Fibroblast of upper back skin (primary cell): ENCODE results near the gene THSD4.
"Not testable (repeated sequence)": the region's sequence is repeated elsewhere in the genome, so short reads cannot be mapped to it uniquely, and the experiment has no call there.

Experiments
- DNase-seq: peaks from one replicate; pipeline ENCODE4 v3.0.0-alpha.2; 2013

THSD4 gene

DNA sequence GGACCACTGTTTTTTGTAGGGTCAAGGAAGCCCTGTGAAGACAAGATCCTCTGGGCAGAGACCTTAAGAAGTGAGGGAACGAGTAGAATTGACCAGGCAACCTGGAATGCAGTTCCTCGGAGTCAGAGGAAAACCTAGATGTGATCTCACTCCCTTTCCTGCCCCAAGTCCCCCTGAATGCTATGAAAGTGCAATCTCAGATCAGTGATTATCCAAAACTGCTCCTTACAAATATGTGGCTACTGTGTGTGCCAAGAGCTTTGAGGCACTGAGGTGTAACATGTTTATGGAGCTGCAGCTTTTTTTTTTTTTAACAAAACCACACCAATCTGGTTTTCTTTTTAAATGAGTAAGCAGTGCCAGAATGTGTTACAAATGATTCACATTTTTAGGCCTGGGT lies 35.8 kb downstream of the THSD4 start:
- DNase-seq: peak; percentile 71

DNA sequence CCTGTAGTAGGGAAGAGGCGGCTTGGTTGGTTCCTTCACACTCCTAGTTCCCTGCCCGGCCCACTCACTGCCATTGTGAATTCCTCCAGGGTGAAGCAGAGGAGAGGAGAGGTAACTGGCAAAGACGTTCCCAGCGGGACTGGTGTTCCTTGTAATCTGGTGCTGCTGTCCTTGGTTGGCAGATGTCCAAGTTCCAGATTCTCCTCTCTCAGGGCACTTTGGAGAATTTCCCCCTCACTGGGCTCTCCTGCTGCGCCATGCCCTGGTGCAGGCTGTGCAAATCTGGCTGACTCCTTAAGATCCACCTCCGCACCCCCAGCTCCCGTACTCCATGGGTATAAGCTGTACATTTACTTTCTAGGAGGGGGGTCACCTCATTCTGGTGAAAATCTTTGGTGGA lies 37.3 kb downstream of the THSD4 start:
- DNase-seq: no peak

DNA sequence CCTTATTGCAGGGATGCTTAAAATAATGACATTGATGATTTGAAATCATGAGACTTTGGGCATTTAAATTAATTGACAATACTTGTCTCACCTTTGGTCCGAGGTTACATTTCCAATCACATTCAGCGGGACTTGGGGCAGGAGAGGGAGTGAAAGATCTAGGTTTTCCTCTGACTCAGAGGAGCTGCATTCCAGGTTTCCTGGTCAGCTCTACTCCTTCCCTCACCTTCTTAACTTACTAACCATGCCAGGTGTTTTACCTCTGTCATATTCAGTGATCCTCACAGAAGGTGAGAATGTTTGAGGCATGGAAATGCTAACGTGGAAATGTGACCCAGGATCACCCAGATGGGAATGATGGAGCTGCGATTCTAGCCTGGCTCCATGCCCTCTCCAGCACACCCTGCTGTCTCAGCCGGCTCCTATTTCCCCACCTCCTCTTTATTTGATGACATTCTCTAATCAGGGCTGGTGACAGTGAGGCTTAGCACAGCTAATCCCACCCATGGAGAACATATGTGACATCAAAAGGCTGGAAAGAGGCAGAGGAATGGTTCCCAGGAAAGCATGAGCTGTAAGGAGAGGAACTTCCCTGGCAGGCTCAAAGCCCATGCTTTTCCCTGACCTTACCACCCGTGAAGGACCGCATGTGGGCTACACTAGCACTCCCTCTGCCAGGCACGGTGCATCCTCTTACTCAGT lies 38.7 kb downstream of the THSD4 start:
- peak; percentile 40 for DNase-seq

DNA sequence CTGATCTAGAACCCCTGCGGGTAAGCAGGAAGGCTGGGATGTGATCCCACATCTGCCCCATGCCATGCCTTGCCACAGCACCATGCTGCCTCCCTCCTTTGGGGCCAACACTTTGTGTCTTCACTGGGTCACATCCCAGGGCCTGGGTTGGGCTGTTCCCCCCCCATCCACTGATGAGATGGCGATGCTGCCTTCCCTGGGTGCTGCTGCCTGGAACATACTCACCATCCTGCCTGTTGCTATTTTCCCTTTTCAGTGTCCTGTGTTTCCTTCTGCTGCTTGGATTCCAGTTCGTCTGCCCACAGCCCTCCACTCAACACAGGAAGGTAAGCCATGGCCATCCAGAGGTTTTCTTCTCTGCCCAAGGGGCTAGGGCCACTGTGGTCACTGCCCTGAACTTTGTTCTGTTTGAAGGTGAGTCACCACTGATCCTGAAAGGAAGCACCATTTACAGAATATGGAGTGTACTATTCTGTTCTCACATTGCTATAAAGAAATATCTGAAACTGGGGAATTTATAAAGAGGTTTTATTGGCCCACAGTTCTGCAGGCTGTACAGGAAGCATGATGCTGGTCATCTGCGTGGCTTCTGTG lies 39.4 kb downstream of the THSD4 start:
- DNase-seq: no peak

DNA sequence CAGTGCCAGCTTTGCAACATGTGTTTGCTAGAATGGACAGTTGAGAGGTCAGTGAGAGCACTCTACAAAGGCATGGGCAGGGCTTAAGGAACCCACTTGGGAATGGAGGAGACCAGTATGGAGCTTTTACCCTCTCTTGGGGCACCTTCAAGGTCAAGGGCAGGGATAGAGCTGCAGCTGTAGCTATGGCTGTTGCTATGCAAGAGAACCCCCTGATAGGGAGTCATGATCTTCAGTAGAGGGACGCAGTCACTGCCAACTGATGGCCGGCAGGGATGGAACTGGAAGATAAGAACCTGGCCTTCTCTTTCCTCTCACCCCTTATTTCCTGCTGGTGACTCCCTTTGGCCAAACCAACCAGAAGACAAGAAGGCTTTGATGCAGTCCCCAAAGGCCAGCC lies 40.3 kb downstream of the THSD4 start:
- no peak for DNase-seq

DNA sequence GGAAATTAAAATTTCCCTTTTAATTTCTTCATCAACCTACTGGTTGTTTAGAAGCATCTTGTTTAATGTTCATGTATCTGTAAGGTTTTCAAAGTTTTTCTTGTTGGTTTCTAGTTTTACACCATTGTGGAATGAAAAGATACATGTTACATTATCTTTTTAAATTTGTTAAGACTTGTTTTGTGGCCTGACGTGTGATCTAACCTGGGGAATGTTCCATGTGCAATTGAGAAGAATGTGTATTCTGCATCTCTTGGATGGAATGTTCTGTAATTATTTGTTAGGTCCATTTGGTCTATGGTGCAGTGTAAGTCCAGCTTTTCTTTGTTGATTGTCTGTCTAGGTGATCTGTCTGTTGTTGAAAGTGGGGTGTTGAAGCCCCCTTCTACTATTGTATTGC lies 45.7 kb downstream of the THSD4 start:
- DNase-seq: no peak

DNA sequence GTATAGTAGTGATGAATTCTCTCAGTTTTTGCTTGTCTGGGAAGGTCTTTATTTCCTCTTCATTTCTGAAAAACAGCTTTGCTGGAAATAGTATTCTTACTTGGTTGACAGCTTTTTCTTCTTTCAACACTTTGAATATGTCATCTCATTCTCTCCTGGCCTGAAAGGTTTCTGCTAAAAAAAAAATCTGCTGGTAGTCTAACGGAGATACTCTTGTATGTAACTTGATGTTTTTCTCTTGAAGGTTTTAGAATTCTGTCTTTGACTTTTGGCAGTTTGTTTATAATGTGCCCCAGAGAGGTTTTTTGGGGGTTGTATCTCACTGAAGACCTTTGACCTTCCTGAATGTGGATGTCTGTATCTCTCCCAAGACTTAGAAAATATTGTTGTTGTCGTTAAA lies 47.0 kb downstream of the THSD4 start:
- DNase-seq: no peak

DNA sequence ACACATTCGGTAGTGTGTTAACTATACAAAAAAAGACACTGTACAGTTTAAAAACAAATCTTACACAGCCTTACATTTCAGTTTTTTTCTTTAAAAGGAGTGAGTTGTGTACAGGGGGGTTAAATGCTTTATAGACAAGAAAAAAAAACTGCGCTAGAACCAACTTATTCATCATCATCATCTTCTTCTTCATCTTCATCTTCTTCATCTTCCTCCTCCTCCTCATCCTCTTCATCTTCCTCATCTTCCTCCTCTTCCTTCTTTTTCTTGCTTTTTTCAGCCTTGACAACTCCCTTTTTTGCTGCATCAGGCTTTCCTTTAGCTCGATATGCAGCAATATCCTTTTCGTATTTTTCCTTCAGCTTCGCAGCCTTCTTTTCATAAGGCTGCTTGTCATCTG lies 49.3 kb downstream of the THSD4 start:
- DNase-seq: not testable (repeated sequence)

DNA sequence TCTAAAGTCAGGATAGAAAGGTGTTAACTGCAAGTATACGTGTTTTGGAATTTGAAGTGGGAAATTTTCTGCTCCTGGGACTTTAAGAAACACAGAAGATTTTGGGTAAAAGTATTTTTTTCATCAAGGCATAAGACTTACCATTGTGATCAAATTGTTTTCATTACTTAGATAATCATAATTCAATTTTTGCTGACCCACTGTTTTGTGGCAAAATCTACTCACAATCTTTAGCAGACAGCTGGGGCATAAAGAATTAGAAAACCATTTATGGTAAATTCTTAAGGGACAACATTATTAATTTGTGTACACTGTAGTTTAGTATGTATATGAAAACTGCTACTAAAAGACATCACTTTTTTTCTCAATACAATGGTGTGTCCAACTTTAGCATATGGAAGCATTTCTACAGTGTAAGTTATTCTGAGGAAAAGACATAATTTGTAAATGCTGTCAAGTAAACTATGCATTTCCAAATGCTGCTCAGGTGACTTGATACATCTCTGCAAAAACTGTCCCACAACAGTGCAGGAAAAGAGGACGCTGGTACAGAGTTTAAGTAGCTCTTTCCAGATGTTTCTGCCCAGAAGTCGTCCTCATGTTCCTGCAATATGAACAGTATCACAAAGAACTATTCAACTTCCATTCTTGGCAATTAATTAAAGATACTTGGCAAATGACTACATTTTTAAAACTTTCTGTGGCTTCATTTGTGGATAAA lies 52.3 kb downstream of the THSD4 start:
- DNase-seq: no peak

DNA sequence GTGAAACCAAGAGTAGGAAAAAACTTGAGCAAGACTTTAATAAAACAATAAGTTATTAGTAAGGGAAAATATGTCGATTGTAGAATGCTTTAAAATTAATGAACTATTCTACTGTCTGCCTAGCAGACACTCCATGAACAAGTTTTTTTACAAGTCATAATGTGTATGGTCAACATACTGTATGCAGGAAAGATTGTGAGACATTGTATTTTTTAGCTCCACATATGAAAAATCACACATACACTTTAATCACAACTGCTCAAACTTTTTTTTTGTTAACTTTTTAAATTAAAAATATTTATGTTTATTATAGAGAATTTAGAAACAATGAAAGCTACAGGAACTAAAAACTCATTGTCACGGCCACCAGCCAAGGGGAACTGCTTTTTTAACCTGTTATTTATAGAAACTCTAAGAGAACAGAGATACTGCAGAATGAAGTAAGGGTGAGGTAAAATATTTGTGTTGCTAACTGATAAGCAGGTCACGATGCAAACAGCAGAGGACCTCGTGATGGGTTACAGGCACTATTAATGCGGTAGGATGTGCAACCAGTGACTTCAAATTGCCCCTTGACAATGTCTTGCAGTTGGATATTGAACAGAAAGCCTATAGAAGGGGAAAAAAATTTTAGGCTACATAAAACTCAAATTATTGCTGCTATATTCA lies 53.0 kb downstream of the THSD4 start:
- DNase-seq: no peak

DNA sequence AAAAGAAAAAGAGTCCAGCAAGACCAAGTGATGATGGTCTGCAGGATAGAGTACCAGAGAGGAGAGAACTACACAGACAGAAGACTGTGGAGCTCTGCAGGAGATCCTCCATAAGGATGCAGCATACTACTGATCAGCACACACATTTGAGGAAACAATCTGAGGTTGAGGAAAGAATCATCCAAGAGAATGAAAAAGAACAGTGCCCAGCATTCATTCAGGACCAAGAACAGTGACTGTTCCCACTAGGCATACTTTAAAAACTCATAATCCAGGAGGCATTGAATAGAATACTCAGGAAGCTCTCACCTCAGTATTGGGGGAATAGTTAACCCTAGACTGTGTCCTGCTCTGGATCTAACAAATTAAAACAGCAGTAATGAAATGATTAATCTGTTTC lies 54.9 kb downstream of the THSD4 start:
- DNase-seq: no peak

DNA sequence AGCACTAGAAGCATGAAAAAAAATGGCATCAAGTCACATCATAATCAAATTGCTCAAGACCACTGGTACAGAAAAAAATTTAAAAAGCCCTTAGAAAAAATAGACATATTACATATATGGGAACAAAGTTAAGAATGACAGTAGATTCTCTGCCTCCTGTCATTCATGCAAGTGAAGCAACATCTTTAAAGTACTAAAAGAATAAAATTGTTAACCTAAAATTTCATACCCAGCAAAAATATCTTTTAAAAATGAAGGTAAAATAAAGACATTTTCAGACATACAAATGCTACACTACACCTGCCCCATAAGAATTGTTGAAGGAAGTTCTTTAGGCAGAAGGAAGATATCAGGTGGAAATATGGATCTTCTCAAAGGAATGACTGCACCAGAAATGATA lies 55.9 kb downstream of the THSD4 start:
- DNase-seq: no peak

DNA sequence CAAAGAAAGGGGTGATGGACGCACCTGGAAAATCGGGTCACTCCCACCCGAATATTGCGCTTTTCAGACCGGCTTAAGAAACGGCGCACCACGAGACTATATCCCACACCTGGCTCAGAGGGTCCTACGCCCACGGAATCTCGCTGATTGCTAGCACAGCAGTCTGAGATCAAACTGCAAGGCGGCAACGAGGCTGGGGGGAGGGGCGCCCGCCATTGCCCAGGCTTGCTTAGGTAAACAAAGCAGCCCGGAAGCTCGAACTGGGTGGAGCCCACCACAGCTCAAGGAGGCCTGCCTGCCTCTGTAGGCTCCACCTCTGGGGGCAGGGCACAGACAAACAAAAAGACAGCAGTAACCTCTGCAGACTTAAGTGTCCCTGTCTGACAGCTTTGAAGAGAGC lies 59.1 kb downstream of the THSD4 start:
- not testable (repeated sequence) for DNase-seq

DNA sequence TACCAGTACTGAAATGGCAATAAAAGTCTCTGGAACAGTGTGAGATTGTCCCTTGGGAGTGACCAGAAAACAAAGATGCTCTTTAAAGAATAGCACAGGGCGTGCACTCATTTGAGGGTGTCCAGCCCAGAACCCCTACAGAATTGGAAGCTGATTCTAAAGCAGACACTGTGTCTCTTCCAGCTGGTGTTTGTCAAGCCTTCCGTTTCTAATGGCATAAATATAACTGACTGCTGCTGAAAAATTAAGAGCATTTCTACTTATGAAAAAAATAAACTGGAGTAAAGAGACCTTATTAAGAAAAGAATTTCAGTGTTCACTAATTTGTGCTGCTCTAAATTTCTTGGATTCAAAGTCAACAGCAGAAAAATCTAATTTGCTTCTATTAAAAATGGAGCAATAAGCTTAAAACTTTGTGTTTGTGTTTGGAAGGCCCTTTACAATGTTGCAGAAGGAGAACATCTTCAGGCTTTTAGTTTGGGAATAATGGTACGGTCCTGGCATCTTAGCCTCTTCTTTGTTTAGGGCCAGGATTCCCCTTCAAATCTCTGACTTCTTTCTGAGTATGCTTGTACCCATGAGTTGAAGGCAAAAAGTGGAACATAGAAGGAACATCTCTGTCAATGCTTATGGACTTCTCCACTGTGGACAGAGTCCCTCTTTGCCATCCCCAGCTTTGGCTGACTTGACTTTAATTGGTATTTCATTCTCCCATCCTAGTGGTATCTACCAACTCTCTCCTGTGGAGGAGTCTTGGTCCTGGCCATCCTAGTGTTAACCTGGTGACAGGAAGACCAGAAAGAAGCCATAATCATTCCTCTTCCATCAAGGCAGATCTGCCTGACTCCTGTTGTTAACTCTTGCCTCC lies 65.9 kb downstream of the THSD4 start:
- DNase-seq: no peak

DNA sequence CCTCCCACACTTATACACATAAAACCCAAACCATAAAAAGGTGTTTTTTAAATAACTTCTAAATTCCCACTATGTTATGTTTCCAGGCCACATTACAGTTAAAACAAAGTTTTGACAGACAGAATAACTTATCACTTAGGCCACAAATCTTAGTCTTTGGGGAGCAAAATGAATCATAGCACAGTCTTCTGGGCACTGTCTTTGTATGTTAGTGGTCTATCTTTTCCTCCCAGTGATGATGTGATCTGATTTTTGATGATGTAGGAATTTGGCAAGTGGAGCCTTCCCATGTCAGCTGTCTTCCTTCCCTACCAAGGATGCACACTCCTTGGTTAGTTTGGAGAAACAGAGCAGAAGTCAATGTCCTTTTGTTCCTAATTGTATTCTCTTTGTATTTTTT lies 67.3 kb downstream of the THSD4 start:
- peak; percentile 63 for DNase-seq

DNA sequence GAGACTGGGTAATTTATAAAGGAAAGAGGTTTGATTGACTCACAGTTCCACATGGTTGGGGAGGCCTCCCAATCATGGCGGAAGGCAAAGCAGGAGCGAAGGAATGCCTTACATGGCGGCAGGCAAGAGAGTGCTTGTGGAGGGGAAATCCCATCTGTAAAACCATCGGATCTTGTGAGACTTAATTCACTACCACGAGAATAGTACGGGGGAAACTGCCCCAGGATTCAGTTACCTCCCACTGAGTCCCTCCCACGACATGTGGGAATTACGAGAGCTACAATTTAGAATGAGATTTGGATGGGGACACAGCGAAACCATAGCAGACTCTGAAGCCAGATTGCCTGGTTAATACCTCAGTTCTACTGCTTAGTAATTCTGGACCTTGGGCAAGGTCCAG lies 67.8 kb downstream of the THSD4 start:
- no peak for DNase-seq

DNA sequence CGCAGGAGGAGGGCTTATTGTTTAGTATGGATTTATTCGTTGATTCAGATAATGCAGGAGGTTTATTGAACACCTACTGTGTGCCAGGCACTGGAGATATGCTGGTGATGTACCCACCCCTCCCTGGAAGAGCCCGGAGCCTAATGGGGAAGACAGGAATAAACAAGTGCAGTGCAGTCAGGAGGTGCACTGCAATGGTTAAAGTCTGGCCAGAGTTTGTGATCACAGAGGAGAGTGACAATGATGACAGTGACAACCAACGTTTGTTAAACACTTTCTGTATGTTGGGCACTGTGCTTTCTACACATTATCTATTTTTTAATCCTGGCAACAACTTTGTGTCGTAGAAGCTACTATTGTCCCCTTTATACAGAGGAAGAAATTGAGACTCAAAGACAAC lies 70.4 kb downstream of the THSD4 start:
- DNase-seq: no peak

DNA sequence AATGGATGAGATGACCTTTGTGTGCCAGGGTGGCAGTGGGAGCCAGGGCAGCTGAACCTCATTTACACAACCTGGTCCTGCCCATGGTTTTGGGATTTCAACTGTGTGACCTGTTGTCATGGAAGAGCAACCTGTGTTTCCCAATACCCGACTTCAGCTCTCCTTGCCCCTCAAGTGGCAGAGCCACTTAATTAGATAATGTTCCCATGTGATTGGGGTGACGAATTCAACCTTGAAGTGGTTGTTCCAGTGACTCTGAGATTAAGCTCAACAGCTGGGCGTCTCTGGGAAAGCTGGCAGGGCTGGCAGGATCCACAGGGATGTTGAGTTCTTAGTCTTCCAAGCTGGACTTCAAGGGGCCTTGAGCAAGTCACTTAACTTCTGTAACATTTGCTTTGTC lies 71.0 kb downstream of the THSD4 start:
- no peak for DNase-seq

DNA sequence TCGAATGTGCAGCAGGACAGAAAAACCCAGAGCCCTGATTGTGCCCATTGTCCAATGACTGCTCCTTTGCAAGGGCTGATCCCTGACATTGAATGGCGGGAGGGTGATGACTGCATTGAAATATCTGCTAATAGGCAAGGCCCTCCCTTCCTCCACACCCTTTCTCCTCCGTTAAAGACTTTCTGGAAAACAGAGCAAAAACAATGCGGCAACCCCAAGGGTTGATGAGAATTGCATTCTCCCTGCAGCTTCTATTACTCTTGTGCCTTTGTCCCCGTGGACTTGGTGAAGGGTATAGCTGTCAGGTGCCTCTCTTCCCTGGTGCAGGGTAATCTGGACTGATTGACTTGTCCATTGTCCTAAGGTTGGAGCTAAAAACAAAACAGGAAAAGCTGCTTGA lies 71.8 kb downstream of the THSD4 start:
- no peak for DNase-seq

DNA sequence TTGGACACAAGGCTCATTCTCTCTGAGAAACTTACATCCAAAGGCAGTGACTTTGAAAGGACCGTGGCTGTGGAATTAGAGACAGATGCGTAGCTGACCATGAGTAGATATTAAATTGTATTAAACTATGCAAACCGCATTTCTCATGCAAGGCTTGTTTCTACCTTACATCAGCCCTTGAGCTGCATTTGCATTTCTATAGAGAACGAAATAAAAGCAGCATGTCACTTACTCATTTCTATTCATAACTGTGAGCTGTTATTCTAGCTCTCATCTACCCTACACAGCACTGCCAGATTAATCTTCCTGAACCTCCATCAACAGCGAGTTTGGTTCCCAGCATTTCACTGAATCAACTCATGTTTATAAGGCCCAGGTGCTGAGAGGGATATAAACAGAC lies 72.3 kb downstream of the THSD4 start:
- peak; percentile 46 for DNase-seq

DNA sequence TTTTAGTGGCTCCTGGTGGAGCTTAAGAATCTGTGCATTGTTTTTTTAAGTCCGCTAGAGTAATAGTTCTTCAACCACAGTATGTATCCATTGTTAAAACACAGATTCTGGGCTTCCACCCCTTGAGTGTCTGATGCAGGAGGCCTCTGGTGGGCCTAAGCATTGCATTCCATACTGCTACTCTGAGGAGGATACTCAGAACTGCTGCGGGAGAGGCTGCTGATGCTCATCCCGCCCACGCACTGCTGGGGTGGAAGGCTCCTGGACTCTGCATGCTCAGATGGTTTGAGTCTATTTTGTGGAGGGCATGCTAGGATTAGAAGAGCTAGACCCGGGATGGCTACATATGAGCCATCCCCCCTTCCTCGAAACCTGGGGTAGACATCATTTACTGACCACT lies 74.4 kb downstream of the THSD4 start:
- peak; percentile 41 for DNase-seq

DNA sequence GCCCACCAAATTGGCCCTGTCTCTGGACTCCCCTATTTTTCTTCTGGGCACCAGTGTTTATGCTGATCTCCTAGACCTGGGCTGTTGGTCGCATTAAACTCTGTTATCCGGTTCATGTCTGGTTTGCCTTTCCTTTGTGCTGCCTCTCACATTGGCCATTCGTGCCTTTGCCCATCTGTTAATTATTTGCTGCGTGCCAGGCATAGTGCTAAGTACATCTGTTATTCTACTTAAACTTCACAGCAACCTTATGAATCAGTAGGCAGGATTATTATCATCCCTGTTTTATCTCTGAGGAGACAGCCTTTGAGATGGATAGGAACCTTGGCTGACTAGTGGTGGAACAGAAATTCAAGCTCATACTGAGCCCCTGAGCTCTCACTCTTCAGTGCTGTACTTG lies 76.0 kb downstream of the THSD4 start:
- no peak for DNase-seq

DNA sequence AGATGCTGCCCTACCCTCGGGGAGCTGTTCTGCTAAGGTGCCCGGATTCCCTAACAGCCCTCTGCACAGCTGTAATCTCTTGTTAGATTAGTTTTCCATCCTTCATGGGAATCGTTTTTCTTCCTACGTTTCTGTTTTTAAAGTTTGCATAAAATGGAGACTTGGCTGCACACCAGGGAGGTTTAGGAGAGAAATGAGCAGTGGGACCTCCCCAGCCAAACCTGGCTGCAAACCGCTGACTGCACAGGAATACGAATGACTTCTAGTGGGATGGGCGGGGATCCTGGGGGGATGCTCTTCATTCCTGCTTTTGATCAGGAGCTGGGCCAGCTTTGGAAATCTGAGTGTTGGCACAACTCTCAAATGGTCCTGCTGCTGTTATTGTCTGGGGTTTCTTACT lies 77.5 kb downstream of the THSD4 start:
- no peak for DNase-seq
